GM19043 (cell line): ENCODE results near the gene KRTAP17-1.
"Not testable (repeated sequence)": the region's sequence is repeated elsewhere in the genome, so short reads cannot be mapped to it uniquely, and the experiment has no call there.

ENCODE experiments used
- ATAC-seq: cut with Tn5 transposase; IDR thresholded peaks from one replicate; pipeline ENCODE4 v1.9.1; 2021; ENCODE audit warnings: low read depth; ENCODE audit not compliant: unreplicated experiment

KRTAP17-1 gene, protein sequence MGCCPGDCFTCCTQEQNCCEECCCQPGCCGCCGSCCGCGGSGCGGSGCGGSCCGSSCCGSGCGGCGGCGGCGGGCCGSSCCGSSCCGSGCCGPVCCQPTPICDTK

DNA sequence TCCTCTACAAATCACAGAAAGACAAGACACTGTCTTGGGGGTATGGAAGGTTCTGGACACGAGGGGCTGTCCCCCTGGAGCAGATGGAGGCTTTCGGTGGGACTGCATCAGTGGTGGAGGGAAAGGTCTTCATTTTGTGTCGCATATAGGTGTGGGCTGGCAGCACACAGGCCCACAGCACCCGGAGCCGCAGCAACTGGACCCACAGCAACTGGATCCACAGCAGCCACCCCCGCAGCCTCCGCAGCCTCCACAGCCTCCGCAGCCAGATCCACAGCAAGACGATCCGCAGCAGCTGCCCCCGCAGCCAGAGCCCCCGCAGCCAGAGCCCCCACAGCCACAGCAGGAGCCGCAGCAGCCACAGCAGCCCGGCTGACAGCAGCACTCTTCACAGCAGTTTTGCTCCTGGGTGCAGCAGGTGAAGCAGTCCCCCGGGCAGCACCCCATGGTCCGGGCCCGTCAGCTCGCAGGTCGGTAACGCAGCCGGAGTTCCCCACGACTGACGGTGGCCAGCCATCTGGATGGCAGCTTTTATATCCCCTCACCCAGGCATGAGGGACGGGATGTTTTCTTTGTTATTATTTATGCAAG is at the start of gene KRTAP17-1:
Gene KRTAP17-1 (minus strand): TSS at position 507 of the 591 bp plus-strand sequence. CDS start 60 bp downstream, at position 447.
- ATAC-seq, result no peak

DNA sequence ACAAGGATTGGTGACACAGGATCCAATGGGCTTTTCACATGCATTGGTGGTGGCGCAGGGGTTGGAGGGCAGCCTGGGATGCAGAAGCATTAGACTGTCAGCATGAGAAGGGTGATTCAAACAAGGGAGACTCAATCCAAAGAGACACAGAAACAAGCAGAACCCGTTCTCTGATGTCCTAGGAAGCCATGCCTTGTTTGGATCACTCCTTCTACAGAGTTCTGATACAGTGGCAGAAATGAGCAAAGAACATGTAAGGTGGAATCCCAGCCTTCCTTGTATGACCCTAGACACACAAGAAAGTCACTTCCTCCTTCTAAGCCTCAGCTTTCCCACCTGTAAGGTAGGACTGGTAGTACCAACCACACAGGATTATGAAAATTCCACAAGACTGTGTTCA is 48.4 kb upstream of the KRTAP17-1 start:
- ATAC-seq, result no peak

GRCh38 chr17:41360296-41360995 is 44.9 kb upstream of the KRTAP17-1 start:
- ATAC-seq, result no peak

- ATAC-seq, result no peak
These were observed 39.0 kb upstream of the KRTAP17-1 start for GRCh38 chr17:41354536-41354935.

- ATAC-seq, result no peak
These were observed 37.3 kb upstream of the KRTAP17-1 start for GRCh38 chr17:41352597-41353366.

DNA sequence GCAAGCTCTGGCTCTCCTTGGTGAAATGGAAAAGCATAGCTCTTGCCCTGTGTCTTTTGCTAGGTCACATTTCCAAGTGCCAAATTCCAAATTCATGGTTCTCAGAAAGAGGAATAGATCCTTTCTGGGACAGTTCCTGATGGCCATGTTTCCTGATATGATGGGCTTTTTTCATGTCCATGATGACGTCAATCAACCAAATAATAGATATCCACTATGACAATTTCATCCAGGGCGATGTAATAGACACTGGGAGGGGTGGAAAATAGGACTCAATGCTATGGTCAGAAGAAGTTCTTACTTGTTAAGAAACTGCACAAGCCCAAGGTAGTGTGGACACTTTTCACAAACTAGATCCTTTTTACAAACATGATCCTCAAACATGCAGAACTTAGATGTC is 35.7 kb upstream of the KRTAP17-1 start:
- ATAC-seq, result no peak

DNA sequence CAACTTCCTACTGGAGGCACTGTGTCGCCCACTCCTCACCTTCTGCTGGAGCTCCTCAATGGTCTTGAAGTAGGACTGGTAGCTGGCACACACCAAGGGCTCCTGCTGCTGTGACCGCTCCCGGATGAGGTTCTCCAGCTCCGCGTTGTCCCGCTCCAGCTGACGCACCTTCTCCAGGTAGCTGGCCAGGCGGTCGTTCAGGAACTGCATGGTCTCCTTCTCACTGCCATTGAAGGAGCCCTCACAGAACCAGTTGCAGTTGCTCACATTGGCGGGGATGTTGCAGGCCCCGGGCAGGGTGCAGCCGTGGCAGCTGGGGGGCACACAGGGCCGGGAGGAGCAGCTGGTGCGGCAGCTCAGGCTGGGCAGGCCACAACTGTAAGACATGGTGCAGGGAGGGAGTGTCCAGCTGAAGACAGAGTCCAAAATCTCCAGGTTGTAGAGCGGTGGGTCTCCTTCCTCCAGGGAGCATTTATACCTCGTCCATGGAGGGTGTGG is 34.9 kb upstream of the KRTAP17-1 start, which contains the start of gene KRT33A:
Gene KRT33A (minus strand): TSS at position 448 of the 498 bp plus-strand sequence. CDS start 61 bp downstream, at position 387.
- not testable (repeated sequence) for ATAC-seq

GRCh38 chr17:41347869-41348760 is 32.6 kb upstream of the KRTAP17-1 start:
- ATAC-seq, result no peak

DNA sequence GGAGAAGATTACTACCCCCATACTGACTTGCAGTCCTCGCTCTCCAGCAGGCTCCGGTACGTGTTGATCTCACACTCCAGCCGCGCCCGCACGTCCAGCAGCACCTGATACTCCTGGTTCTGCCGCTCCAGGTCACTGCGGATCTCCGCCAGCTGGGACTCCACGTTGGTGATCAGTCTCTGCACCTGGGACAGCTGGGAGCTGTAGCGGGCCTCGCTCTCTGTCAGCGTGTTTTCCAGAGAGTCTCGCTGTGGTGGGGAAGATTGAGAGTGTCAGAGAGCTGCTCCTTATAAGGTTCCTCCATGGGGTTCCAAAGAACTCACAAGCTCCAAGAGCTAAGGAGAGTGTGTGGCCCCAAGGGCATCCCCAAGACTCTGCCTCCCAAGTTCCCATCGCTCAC is 30.9 kb upstream of the KRTAP17-1 start:
- ATAC-seq, result not testable (repeated sequence)

DNA sequence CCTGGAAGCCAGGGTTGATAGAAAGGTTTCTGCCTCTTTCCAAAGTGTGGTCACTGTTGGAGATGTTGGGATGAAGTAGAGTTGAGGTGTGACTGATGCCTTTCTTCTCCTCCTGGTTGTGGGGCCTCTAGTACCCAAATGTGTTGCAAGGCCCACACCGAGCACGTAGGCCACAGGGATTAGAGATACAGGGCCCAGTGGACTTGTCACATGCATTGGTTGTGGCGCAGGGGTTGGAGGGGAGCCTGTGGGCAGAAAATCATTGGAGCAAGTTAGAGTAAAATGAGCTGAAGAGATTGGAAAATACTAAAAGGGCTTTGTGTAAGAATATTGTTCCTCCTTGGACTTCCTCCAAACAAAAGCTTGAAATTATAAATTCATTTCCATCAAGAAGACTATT is 30.5 kb upstream of the KRTAP17-1 start:
- no peak for ATAC-seq

- ATAC-seq, result no peak
These were observed 27.5 kb upstream of the KRTAP17-1 start for GRCh38 chr17:41343029-41343428.

- no peak for ATAC-seq
These were observed 25.7 kb upstream of the KRTAP17-1 start for GRCh38 chr17:41340934-41341861.

- ATAC-seq, result no peak
These were observed 25.0 kb upstream of the KRTAP17-1 start for GRCh38 chr17:41340494-41340893.

GRCh38 chr17:41339571-41340172 is 24.2 kb upstream of the KRTAP17-1 start:
- ATAC-seq, result no peak

DNA sequence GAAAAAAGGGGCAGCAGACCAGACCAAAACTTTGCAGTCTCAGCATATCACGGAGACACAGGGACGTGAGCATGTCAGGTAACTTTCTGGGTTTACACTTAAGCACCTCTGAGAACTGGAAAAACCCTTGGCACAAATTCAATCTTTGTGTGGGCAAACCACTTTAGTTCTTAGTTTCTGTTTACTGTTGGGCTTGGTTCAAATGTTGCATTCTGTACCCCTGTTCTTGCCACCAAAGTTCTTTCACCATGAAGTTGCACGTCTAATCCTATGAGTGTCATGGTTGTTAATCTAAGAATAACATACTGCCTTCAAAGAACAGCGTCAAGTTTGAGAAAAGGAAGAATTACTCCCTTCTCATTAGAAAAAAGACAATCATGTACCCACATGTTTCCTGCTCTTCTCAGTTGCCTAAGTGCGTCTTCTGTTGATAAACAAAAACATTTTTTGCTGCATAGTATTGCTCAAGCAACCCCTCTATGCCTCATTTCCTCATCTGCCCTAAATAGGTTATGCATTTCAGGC is 23.5 kb upstream of the KRTAP17-1 start:
- no peak for ATAC-seq

DNA sequence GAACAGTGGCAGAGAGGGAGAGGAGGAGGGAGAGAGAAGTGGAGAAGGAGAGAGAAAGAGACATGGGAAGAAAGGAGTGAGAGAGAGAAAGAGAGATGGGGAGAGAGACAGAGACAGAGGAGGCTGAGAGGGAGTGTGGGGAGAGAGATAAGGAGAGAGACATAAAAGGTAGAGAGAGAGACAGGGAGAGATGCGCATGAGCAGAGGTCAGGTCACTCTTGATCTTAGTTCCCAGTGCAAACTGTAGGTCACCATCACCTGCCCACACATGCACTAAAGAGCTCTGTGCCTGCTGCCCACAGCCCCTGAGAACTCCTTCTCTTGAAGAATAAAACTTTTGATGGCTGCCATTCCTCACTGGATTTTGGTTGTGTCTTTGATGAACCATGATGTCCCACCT is 20.2 kb upstream of the KRTAP17-1 start:
- ATAC-seq, result no peak

DNA sequence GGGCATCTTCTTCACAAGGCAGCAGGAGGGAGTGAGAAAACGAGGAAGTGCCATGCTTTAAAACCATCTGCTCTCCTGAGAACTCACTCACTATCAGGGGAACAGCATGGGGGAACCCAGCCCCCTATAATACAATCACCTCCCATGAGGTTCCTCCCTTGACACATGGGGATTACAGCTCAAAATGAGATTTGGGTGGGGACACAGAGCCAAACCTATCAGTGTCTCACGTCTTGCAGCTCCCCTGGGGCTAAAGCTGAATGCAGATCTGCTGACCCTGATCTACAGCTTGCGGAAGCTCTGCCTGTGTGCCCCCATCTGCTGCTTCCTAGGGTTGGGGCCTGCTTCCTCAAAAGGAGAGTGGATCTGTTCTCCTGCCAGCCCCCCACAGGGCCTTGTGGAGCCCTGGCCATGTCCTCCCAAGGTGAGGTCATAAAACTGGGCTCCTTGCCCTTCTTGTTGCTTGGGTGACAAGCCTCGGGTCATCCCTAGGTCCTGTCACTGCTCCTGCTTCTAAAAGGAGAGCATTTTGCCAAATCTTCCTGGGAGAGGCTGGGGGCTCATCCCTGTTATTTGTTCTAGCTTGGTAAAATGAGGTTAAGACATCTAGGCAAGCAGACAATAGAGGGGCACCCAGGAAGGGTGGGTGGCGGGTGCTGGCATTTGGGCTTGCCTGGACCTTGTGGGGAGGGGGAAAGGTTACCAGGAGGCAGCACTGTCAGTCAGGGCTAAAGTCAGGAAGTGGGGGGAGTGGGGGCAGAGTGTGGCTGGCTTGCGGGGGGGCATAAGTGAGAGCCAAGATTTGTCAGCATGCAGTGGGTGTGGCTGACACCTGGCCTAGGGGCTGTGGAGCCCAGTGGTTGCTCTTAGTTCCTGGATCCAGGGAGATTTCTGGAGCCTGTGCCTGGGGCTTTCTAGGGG is 19.1 kb upstream of the KRTAP17-1 start:
- ATAC-seq, result no peak
